Esophagus muscularis mucosa (tissue), 4 donors: ENCODE results near the gene TUT4. TPM values are rescaled to one million over a fixed set of nuclear protein-coding genes. Genes with fewer than 3 reads are reported as not detected.

Experiments
- DNase-seq: peaks from one replicate; pipeline ENCODE4 v3.0.0-alpha.2; 2017; ENCODE audit errors: extremely low spot score
- H3K27ac ChIP-seq, 4 donors: fragments of 200-600 bp; sonication (generic); replicated peaks in 1 of 4; 1 replicate in 3 of 4; 2 replicates in 1 of 4; pipeline ENCODE4 v1.5.1; 2016 to 2019; ENCODE audit warnings: mild to moderate bottlenecking in 1 of 4
- H3K27me3 ChIP-seq, 4 donors: fragments of 200-600 bp; sonication (generic); one replicate each; pipeline versions ENCODE4 v1.5.1 to v1.6.0; 2016 to 2019
- H3K36me3 ChIP-seq, 4 donors: fragments of 200-600 bp; sonication (generic); one replicate each; pipeline ENCODE4 v1.5.1; 2016 to 2019
- H3K4me1 ChIP-seq, 4 donors: fragments of 200-600 bp; sonication (generic); one replicate each; pipeline ENCODE4 v1.5.1; 2016 to 2019
- H3K4me3 ChIP-seq, 4 donors: fragments of 200-600 bp; sonication (generic); 1 replicate in 2 of 4; 2 replicates in 2 of 4; pipeline ENCODE4 v1.5.1; 2016 to 2019; ENCODE audit warnings: mild to moderate bottlenecking in 4 of 4, moderate library complexity in 1 of 4
- H3K9me3 ChIP-seq, 4 donors: fragments of 200-600 bp; sonication (generic); 1 replicate in 3 of 4; 2 replicates in 1 of 4; pipeline ENCODE4 v1.5.1; 2016 to 2019
- CTCF ChIP-seq, 3 experiments: fragments of 200-600 bp in 2 of 3; fragments of 450-650 bp in 1 of 3; sonication (generic) in 2 of 3; IDR thresholded peaks; one replicate each; pipeline ENCODE4 v1.5.1; 2017 to 2019; ENCODE audit warnings: antibody characterized with exemption in 3 of 3, mild to moderate bottlenecking in 2 of 3, moderate library complexity in 1 of 3
- EP300 ChIP-seq: sonication (generic); formaldehyde crosslinking; IDR thresholded peaks from one replicate; pipeline ENCODE4 v1.6.1; 2017; ENCODE audit warnings: antibody characterized with exemption
- POLR2A ChIP-seq: fragments of 450-650 bp; IDR thresholded peaks from one replicate; pipeline ENCODE4 v1.6.1; 2017; ENCODE audit warnings: antibody characterized with exemption, moderate library complexity, mild to moderate bottlenecking, low read depth
- POLR2AphosphoS5 ChIP-seq, 2 donors: sonication (generic); formaldehyde crosslinking; IDR thresholded peaks; one replicate each; pipeline ENCODE4 v1.6.1; 2017; ENCODE audit warnings: antibody characterized with exemption in 2 of 2
- WGBS: methylation state at CpG from one replicate; pipeline ENCODE4 v1.1.5; 2018; 5-methylcytosine and 5-hydroxymethylcytosine counted together
- intact Hi-C: fragments of 100-400 bp; cut with DNase I; formaldehyde crosslinking; loops from one replicate; pipeline ENCODE4 v1.15.1; 2023
- total RNA-seq, 4 donors: library from RNA; depleted of rRNA; stranded (reverse); fragments of >200 nt; gene quantifications; one replicate each; pipeline versions ENCODE4 v1.1.0 to v1.2.1, GENCODE V29; 2016

Gene TUT4, protein sequence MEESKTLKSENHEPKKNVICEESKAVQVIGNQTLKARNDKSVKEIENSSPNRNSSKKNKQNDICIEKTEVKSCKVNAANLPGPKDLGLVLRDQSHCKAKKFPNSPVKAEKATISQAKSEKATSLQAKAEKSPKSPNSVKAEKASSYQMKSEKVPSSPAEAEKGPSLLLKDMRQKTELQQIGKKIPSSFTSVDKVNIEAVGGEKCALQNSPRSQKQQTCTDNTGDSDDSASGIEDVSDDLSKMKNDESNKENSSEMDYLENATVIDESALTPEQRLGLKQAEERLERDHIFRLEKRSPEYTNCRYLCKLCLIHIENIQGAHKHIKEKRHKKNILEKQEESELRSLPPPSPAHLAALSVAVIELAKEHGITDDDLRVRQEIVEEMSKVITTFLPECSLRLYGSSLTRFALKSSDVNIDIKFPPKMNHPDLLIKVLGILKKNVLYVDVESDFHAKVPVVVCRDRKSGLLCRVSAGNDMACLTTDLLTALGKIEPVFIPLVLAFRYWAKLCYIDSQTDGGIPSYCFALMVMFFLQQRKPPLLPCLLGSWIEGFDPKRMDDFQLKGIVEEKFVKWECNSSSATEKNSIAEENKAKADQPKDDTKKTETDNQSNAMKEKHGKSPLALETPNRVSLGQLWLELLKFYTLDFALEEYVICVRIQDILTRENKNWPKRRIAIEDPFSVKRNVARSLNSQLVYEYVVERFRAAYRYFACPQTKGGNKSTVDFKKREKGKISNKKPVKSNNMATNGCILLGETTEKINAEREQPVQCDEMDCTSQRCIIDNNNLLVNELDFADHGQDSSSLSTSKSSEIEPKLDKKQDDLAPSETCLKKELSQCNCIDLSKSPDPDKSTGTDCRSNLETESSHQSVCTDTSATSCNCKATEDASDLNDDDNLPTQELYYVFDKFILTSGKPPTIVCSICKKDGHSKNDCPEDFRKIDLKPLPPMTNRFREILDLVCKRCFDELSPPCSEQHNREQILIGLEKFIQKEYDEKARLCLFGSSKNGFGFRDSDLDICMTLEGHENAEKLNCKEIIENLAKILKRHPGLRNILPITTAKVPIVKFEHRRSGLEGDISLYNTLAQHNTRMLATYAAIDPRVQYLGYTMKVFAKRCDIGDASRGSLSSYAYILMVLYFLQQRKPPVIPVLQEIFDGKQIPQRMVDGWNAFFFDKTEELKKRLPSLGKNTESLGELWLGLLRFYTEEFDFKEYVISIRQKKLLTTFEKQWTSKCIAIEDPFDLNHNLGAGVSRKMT (N-terminal part only)
- total RNA-seq = 10 to 100 TPM; 32.3 to 58.6 (median 42.7) TPM

- peak; percentile 94 for DNase-seq
- Histone ChIP-seq H3K9me3 (no peaks in the 10 kb centered on the region), H3K36me3 (no peaks in the 10 kb centered on the region), H3K27ac (peak within 1 kb of the TSS; percentile 88 to 98 (median 91)), H3K27me3 (no peaks in the 10 kb centered on the region), H3K4me1 (peaks cover 10 to 33% (median 31%) of the 10 kb centered on the region in 4 donors), H3K4me3 (peak within 1 kb of the TSS; percentile 83 to 99 (median 94))
- intact Hi-C loops = loop anchor here (5.0 to 10.0 kb wide), 2 partner anchors 50 to 132 kb away; partner anchors contain the start of gene GPX7
- TF ChIP-seq CTCF (IDR thresholded peaks at IDR 0.05) (peak in 1 of 3 experiments; percentile 11), POLR2AphosphoS5 (IDR thresholded peaks at IDR 0.05) (peak; percentile 24 to 67), EP300 (no peak), POLR2A (peak; percentile 13)
- WGBS = 1% methylated on average over 20 of the region's 68 CpGs
These were observed at the start of gene TUT4 for GRCh38 chr1:52552505-52553361. TSS of gene TUT4 (minus strand) at chr1:52553092. CDS start at chr1:52526280, 26,812 bp downstream.

GRCh38 chr1:52601991-52602855 lies 49.3 kb upstream of the TUT4 start, which contains the start of gene GPX7:
TSS of gene GPX7 (plus strand) at chr1:52602371. CDS start at chr1:52602410, 39 bp downstream.
- H3K36me3 ChIP-seq = peaks cover 6 to 11% (median 8%) of the 10 kb centered on the region in 4 donors
- TF ChIP-seq POLR2AphosphoS5 (IDR thresholded peaks at IDR 0.05) = no peak
- intact Hi-C loops = loop anchor here (5.0 to 10.0 kb wide), 2 partner anchors 50 to 93 kb away; partner anchors contain the start of genes COA7 and TUT4
- H3K27me3 ChIP-seq = no peaks in the 10 kb centered on the region
- peaks cover 21 to 37% (median 33%) of the 10 kb centered on the region in 4 donors for H3K4me1 ChIP-seq
- H3K27ac ChIP-seq = peak within 1 kb of the TSS; percentile 81 to 87 (median 85)
- 2% methylated on average over 13 of the region's 97 CpGs for WGBS
- no peaks in the 10 kb centered on the region for H3K9me3 ChIP-seq
- no peak for DNase-seq
- H3K4me3 ChIP-seq = peak within 1 kb of the TSS; percentile 66 to 74 (median 69)

GRCh38 chr1:52601519-52601918 lies 48.6 kb upstream of the TUT4 start:
- WGBS = 61% methylated on average over 3 of the region's 3 CpGs
- DNase-seq = no peak
- TF ChIP-seq POLR2AphosphoS5 (IDR thresholded peaks at IDR 0.05) (no peak), CTCF (IDR thresholded peaks at IDR 0.05) (no peak), POLR2A (no peak), EP300 (no peak)
- H3K4me1 ChIP-seq = peaks cover 21 to 37% (median 33%) of the 10 kb centered on the region in 4 donors
- intact Hi-C loops = loop anchor here (5.0 to 10.0 kb wide), 2 partner anchors 49 to 93 kb away; partner anchors contain the start of genes COA7 and TUT4
- H3K27me3 ChIP-seq = no peaks in the 10 kb centered on the region
- H3K4me3 ChIP-seq = peak overlapping the region; percentile 66 to 74 (median 69)
- H3K9me3 ChIP-seq = no peaks in the 10 kb centered on the region
- H3K27ac ChIP-seq = peak overlapping the region; percentile 81 to 87 (median 85)
- H3K36me3 ChIP-seq = peaks cover 0 to 4% (median 1%) of the 10 kb centered on the region in 4 donors
